HepG2 (cell line): ENCODE measurements around the gene TAS1R1. TPM values are rescaled to one million over a fixed set of nuclear protein-coding genes. Genes with fewer than 3 reads are reported as not detected.

Experiments
- CBX2 ChIP-seq, 2 experiments: fragments of 200-600 bp in 1 of 2; sonication (generic); formaldehyde crosslinking in 1 of 2; IDR thresholded peaks; 2 replicates each; pipeline versions ENCODE4 v1.7.0 to v1.8.1; 2018 to 2022; ENCODE audit warnings: low read depth in 2 of 2, low read length in 1 of 2, mild to moderate bottlenecking in 1 of 2, missing genetic modification reagents in 1 of 2
- CHD4 ChIP-seq: fragments of 200-600 bp; sonication (generic); IDR thresholded peaks from 2 replicates; pipeline ENCODE4 v1.7.0; 2017; ENCODE audit warnings: mild to moderate bottlenecking, low read length, borderline replicate concordance
- FOXA3 ChIP-seq: IDR thresholded peaks from 2 replicates; pipeline ENCODE4 v1.6.1; 2016; ENCODE audit warnings: missing genetic modification reagents, missing compliant biosample characterization
- FOXP1 ChIP-seq, 2 experiments: fragments of 450-650 bp in 1 of 2; IDR thresholded peaks; 2 replicates each; pipeline ENCODE4 v1.6.1; 2017 to 2018; ENCODE audit warnings: antibody characterized with exemption in 1 of 2
- HNRNPK ChIP-seq: fragments of 200-400 bp; formaldehyde crosslinking; IDR thresholded peaks from 2 replicates; pipeline ENCODE4 v1.6.1; 2018; ENCODE audit warnings: low read length, low read depth, moderate library complexity, mild to moderate bottlenecking; ENCODE audit not compliant: poor library complexity, severe bottlenecking
- MTF2 ChIP-seq: sonication (generic); formaldehyde crosslinking; IDR thresholded peaks from 2 replicates; pipeline ENCODE4 v1.5.0; 2020; ENCODE audit warnings: missing genetic modification reagents, borderline replicate concordance
- NCOA2 ChIP-seq: sonication (generic); formaldehyde crosslinking; IDR thresholded peaks from 2 replicates; pipeline ENCODE4 v1.8.0; 2022; ENCODE audit warnings: inconsistent platforms
- POLR2A ChIP-seq, 2 experiments: IDR thresholded peaks; 2 replicates each; pipeline ENCODE4 v1.6.1; 2011; ENCODE audit warnings: low read depth in 2 of 2, low read length in 2 of 2, mild to moderate bottlenecking in 1 of 2, moderate library complexity in 1 of 2; ENCODE audit not compliant: insufficient read depth in 1 of 2
- REPIN1 ChIP-seq: sonication (generic); formaldehyde crosslinking; IDR thresholded peaks from 2 replicates; pipeline ENCODE4 v1.8.0; 2022; ENCODE audit warnings: missing genetic modification reagents, low read depth, mild to moderate bottlenecking, borderline replicate concordance
- RXRB ChIP-seq: IDR thresholded peaks from 2 replicates; pipeline ENCODE4 v1.6.1; 2016; ENCODE audit warnings: borderline replicate concordance, missing genetic modification reagents, missing compliant biosample characterization
- SAP130 ChIP-seq: IDR thresholded peaks from 2 replicates; pipeline ENCODE4 v1.6.1; 2016; ENCODE audit warnings: low read depth
- SCMH1 ChIP-seq: sonication (generic); formaldehyde crosslinking; IDR thresholded peaks from 2 replicates; pipeline ENCODE4 v1.9.0; 2021; ENCODE audit warnings: missing genetic modification reagents, mild to moderate bottlenecking, borderline replicate concordance
- SYNCRIP ChIP-seq: fragments of 200-400 bp; formaldehyde crosslinking; IDR thresholded peaks from 2 replicates; pipeline ENCODE4 v1.6.1; 2018; ENCODE audit warnings: mild to moderate bottlenecking, low read depth, low read length; ENCODE audit not compliant: insufficient read depth
- TAF1 ChIP-seq: sonication (generic); formaldehyde crosslinking; IDR thresholded peaks from 2 replicates; pipeline ENCODE4 v1.4.0; 2020; ENCODE audit warnings: missing genetic modification reagents
- TERF1 ChIP-seq: sonication (generic); formaldehyde crosslinking; IDR thresholded peaks from 2 replicates; pipeline ENCODE4 v1.8.0; 2022; ENCODE audit warnings: mild to moderate bottlenecking, missing genetic modification reagents, moderate library complexity
- XRCC5 ChIP-seq: fragments of 200-400 bp; formaldehyde crosslinking; optimal IDR thresholded peaks from 2 replicates; pipeline ENCODE3; 2017; ENCODE audit warnings: mild to moderate bottlenecking, low read length
- ZBTB3 ChIP-seq: sonication (generic); formaldehyde crosslinking; IDR thresholded peaks from 2 replicates; pipeline ENCODE4 v1.4.0; 2020; ENCODE audit warnings: low read depth, mild to moderate bottlenecking, moderate library complexity, missing genetic modification reagents, borderline replicate concordance
- ZNF225 ChIP-seq: sonication (generic); formaldehyde crosslinking; IDR thresholded peaks from 2 replicates; pipeline ENCODE4 v1.4.0; 2020; ENCODE audit warnings: mild to moderate bottlenecking, missing genetic modification reagents
- ZNF354B ChIP-seq: sonication (generic); formaldehyde crosslinking; IDR thresholded peaks from 2 replicates; pipeline ENCODE4 v1.8.0; 2022; ENCODE audit warnings: mild to moderate bottlenecking, missing genetic modification reagents
- ZNF44 ChIP-seq: sonication (generic); formaldehyde crosslinking; IDR thresholded peaks from 2 replicates; pipeline ENCODE4 v1.5.1; 2020; ENCODE audit warnings: mild to moderate bottlenecking, missing genetic modification reagents
- ZNF503 ChIP-seq: sonication (generic); formaldehyde crosslinking; IDR thresholded peaks from 2 replicates; pipeline ENCODE4 v1.4.0; 2020; ENCODE audit warnings: missing genetic modification reagents
- ZNF670 ChIP-seq: sonication (generic); formaldehyde crosslinking; IDR thresholded peaks from 2 replicates; pipeline ENCODE4 v1.8.0; 2022; ENCODE audit warnings: mild to moderate bottlenecking, missing genetic modification reagents, borderline replicate concordance
- ZNF782 ChIP-seq: sonication (generic); formaldehyde crosslinking; IDR thresholded peaks from 2 replicates; pipeline ENCODE4 v1.4.0; 2020; ENCODE audit warnings: missing genetic modification reagents, mild to moderate bottlenecking, borderline replicate concordance
- polyA plus RNA-seq, 8 experiments: library from polyadenylated mRNA; depleted of rRNA in 3 of 8; stranded (reverse) in 7 of 8; unstranded in 1 of 8; fragments of >200 nt; fragmentation: Illumina TruSeq in 4 of 8; extraction: Trizol in 4 of 8; gene quantifications; 2 replicates each; pipeline versions ENCODE4 v1.2.1 to v1.2.3, GENCODE V29; 2011 to 2016; ENCODE audit warnings: low read depth in 4 of 8, missing spikeins in 1 of 8, mixed read lengths in 1 of 8; ENCODE audit not compliant: insufficient read depth in 1 of 8
- total RNA-seq, 5 experiments: library from RNA; depleted of rRNA; stranded (reverse); fragments of >200 nt; fragmentation: Illumina TruSeq; extraction: Trizol; gene quantifications; 2 replicates each; pipeline ENCODE4 v1.2.3, GENCODE V29; 2016; ENCODE audit warnings: low read depth in 1 of 5
- TF ChIP-seq, protein P1 (sequence below): sonication (generic); formaldehyde crosslinking; IDR thresholded peaks from 2 replicates; pipeline ENCODE4 v1.5.0; 2020; ENCODE audit warnings: missing genetic modification reagents, mild to moderate bottlenecking, borderline replicate concordance
- TF ChIP-seq, protein P2 (sequence below): sonication (generic); formaldehyde crosslinking; IDR thresholded peaks from 2 replicates; pipeline ENCODE4 v1.4.0; 2020; ENCODE audit warnings: missing genetic modification reagents

Gene TAS1R1
- total and polyA plus RNA-seq, 2 of the 13 experiments (the other 11 are each of a cell fraction or from before 2014, with no cell fraction given), result 1.4 to 1.6 TPM

DNA sequence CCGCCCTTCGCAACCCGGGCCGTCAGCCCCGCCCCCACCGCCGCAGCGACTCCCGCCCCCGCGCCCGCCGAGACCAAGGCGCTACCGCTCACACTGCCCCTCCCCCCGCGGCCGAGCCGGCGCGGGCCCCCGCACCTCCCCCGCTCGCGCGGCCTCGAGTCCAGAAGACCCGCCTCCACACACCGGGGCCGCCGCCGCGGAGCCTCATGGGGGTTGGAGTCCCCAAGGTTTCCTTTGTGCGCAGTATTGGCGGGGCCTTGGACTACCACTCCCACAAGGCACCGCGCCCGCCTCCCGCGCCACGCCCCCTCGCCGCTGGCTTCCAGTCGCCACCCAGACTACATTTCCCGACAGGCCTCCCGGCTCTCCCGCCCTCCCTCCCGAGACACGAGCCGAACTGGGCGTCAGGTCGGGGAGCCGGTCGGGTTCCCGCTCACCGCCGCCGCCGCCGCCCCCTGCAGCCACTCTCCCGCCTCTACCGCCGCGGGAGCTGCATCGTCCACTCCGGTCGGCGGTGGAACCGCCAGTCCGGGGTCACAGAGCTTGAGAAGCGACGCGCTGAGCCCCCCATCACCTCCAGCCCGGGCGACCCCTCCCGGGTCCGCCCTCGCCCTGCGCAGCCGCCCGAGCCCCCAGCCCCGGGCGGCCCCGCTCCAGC, 58.4 kb downstream of the TAS1R1 start, which contains the start of gene PHF13 (continued):
- no peak for TF ChIP-seq TERF1
- TF ChIP-seq SCMH1, result no peak
- no peak for TF ChIP-seq CHD4
- peak; percentile 19; the same call in 1 of the 2 replicates for TF ChIP-seq RXRB (CRISPR knock-in tag)
- peak; percentile 37; the same call in 1 of the 2 replicates for TF ChIP-seq FOXA3 (CRISPR knock-in tag)
- no peak for TF ChIP-seq CBX2 (IDR thresholded peaks at IDR 0.05; ENCODE audit: low read depth, low read length)
- TF ChIP-seq CBX2 (CRISPR knock-in tag; IDR thresholded peaks at IDR 0.05; ENCODE audit: low read depth), result no peak
- TF ChIP-seq NCOA2 (CRISPR knock-in tag), result no peak
- TF ChIP-seq ZNF225, result no peak
- no peak for TF ChIP-seq REPIN1 (CRISPR knock-in tag)
- TF ChIP-seq TAF1, result 0 out of 2 replicates have a peak, but pooled peaks have one; percentile 24
- TF ChIP-seq XRCC5, result peak; percentile 38
- TF ChIP-seq, protein P1, sequence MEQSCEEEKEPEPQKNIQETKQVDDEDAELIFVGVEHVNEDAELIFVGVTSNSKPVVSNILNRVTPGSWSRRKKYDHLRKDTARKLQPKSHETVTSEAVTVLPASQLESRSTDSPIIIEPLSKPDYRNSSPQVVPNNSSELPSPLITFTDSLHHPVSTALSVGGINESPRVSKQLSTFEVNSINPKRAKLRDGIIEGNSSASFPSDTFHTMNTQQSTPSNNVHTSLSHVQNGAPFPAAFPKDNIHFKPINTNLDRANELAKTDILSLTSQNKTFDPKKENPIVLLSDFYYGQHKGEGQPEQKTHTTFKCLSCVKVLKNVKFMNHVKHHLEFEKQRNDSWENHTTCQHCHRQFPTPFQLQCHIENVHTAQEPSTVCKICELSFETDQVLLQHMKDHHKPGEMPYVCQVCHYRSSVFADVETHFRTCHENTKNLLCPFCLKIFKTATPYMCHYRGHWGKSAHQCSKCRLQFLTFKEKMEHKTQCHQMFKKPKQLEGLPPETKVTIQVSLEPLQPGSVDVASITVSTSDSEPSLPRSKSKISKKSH (CRISPR knock-in tag), result no peak
- TF ChIP-seq ZNF782 (CRISPR knock-in tag), result no peak
- TF ChIP-seq ZNF503 (CRISPR knock-in tag), result peak; percentile 55; the same call in 1 of the 2 replicates
- no peak for TF ChIP-seq ZNF670 (CRISPR knock-in tag)
- no peak for TF ChIP-seq ZNF44
- peak; percentile 74; the same call in 1 of the 2 replicates for TF ChIP-seq MTF2 (CRISPR knock-in tag)
- peak; percentile 69 for TF ChIP-seq HNRNPK
- no peak for TF ChIP-seq SYNCRIP
- no peak for TF ChIP-seq FOXP1 (IDR thresholded peaks at IDR 0.05)
- TF ChIP-seq FOXP1 (CRISPR knock-in tag; IDR thresholded peaks at IDR 0.05), result peak; percentile 18; the same call in 1 of the 2 replicates
- TF ChIP-seq POLR2A (IDR thresholded peaks at IDR 0.05; ENCODE audit: insufficient read depth in 1 of 2, low read depth in 2 of 2, low read length in 2 of 2), result peak in 1 of 2 experiments; percentile 33; a peak in 2 of 4 replicates
- TF ChIP-seq ZNF354B (CRISPR knock-in tag), result no peak
- TF ChIP-seq ZBTB3, result no peak
- TF ChIP-seq SAP130 (CRISPR knock-in tag), result peak; percentile 87
- TF ChIP-seq, protein P2, sequence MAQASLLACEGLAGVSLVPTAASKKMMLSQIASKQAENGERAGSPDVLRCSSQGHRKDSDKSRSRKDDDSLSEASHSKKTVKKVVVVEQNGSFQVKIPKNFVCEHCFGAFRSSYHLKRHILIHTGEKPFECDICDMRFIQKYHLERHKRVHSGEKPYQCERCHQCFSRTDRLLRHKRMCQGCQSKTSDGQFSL, result 0 out of 2 replicates have a peak, but pooled peaks have one; percentile 11
